Upper lobe of left lung (tissue), 4 donors: ENCODE data around the gene RGMA.
"Not testable (repeated sequence)": the region's sequence is repeated elsewhere in the genome, so short reads cannot be mapped to it uniquely, and the experiment has no call there.

Source experiments
- CTCF ChIP-seq, 6 experiments: fragments of 450-650 bp in 4 of 6; fragments of 200-600 bp in 2 of 6; sonication (generic) in 2 of 6; IDR thresholded peaks; one replicate each; pipeline ENCODE4 v1.5.1; 2016 to 2019; ENCODE audit warnings: antibody characterized with exemption in 6 of 6
- POLR2AphosphoS5 ChIP-seq, 2 donors: sonication (generic); formaldehyde crosslinking; IDR thresholded peaks; one replicate each; pipeline ENCODE4 v1.5.1; 2017; ENCODE audit warnings: antibody characterized with exemption in 2 of 2

DNA sequence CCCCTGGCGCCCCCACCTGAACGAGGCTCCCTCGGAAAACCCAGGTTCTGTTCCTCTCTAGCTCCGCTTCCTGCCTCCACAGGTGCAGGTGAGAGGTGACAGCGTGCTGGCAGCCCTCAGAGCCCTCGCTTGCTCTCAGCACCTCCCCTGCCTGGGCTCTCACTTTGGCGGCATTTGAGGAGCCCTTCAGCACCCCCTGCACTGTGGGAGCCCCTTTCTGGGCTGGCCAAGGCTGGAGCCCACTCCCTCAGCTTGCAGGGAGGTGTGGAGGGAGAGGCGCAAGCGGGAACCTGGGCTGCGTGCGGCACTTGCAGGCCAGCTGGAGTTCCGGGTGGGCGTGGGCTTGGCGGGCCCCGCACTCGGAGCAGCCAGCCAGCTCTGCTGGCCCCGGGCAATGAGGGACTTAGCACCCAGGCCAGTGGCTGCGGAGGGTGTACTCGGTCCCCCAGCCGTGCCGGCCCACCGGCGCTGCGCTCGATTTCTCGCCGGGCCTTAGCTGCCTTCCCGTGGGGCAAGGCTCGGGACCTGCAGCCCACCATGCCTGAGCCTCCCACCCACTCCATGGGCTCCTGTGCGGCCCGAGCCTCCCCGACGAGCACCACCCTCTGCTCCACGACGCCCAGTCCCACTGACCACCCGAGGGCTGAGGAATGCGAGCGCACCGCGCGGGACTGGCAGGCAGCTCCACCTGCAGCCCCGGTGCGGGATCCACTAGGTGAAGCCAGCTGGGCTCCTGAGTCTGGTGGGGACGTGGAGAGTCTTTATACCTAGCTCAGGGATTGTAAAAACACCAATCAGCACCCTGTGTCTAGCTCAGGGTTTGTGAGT, 57.2 kb downstream of the RGMA start:
- not testable (repeated sequence) for TF ChIP-seq CTCF, POLR2AphosphoS5 (IDR thresholded peaks at IDR 0.05)
